ENCODE results near the gene KRTAP10-4.
"Not testable (repeated sequence)": the region's sequence is repeated elsewhere in the genome, so short reads cannot be mapped to it uniquely, and the experiment has no call there.

The KRTAP10-4 gene

GRCh38 chr21:44573630-44574456, at the start of gene KRTAP10-4:
TSS of gene KRTAP10-4 (plus strand) at chr21:44573729. CDS start at chr21:44573759, 30 bp downstream.
- not testable (repeated sequence) for DNase-seq (ENCODE audit: low read depth in 2 of 2)

GRCh38 chr21:44524414-44525371, 48.8 kb upstream of the KRTAP10-4 start:
- no peak for DNase-seq (ENCODE audit: low read depth in 2 of 2)

GRCh38 chr21:44525391-44526095, 48.0 kb upstream of the KRTAP10-4 start:
- no peak for DNase-seq (ENCODE audit: low read depth in 2 of 2)

GRCh38 chr21:44526096-44526997, 47.2 kb upstream of the KRTAP10-4 start:
- no peak for DNase-seq (ENCODE audit: low read depth in 2 of 2)

GRCh38 chr21:44527156-44527982, 46.2 kb upstream of the KRTAP10-4 start:
- DNase-seq (ENCODE audit: low read depth in 2 of 2), result no peak

GRCh38 chr21:44527983-44528633, 45.4 kb upstream of the KRTAP10-4 start:
- no peak for DNase-seq (ENCODE audit: low read depth in 2 of 2)

GRCh38 chr21:44528634-44528995, 44.9 kb upstream of the KRTAP10-4 start:
- DNase-seq (ENCODE audit: low read depth in 2 of 2), result no peak

- no peak for DNase-seq (ENCODE audit: low read depth in 2 of 2)
Observed at GRCh38 chr21:44529011-44529421, 44.5 kb upstream of the KRTAP10-4 start.

GRCh38 chr21:44529503-44530125, 43.9 kb upstream of the KRTAP10-4 start:
- no peak for DNase-seq (ENCODE audit: low read depth in 2 of 2)

- DNase-seq (ENCODE audit: low read depth in 2 of 2), result no peak
Observed at GRCh38 chr21:44530221-44530902, 43.2 kb upstream of the KRTAP10-4 start.

GRCh38 chr21:44530903-44531605, 42.5 kb upstream of the KRTAP10-4 start:
- no peak for DNase-seq (ENCODE audit: low read depth in 2 of 2)

GRCh38 chr21:44531606-44532564, 41.6 kb upstream of the KRTAP10-4 start:
- no peak for DNase-seq (ENCODE audit: low read depth in 2 of 2)

- DNase-seq (ENCODE audit: low read depth in 2 of 2), result no peak
Observed at GRCh38 chr21:44532712-44533111, 40.8 kb upstream of the KRTAP10-4 start.

GRCh38 chr21:44533121-44533890, 40.2 kb upstream of the KRTAP10-4 start:
- DNase-seq (ENCODE audit: low read depth in 2 of 2), result no peak

GRCh38 chr21:44533891-44534627, 39.5 kb upstream of the KRTAP10-4 start:
- DNase-seq (ENCODE audit: low read depth in 2 of 2), result no peak
